Gastroesophageal sphincter (tissue), 4 donors: ENCODE measurements around the gene RGCC. TPM values are rescaled to one million over a fixed set of nuclear protein-coding genes. Genes with fewer than 3 reads are reported as not detected.
"Not testable (repeated sequence)": the region's sequence is repeated elsewhere in the genome, so short reads cannot be mapped to it uniquely, and the experiment has no call there.

Source experiments
- ATAC-seq: fragments of 150-250 bp; one replicate; pipeline ENCODE4 v1.9.1; 2016; ENCODE audit warnings: mild to moderate bottlenecking, moderate library complexity
- H3K27ac ChIP-seq, 4 donors: fragments of 200-600 bp; sonication (generic) in 3 of 4; 1 replicate in 3 of 4; 2 replicates in 1 of 4; pipeline ENCODE4 v1.5.1; 2016 to 2019
- H3K27me3 ChIP-seq: fragments of 200-600 bp; sonication (generic); one replicate; pipeline ENCODE4 v1.5.1; 2019
- H3K36me3 ChIP-seq, 2 donors: fragments of 200-600 bp; sonication (generic); one replicate each; pipeline ENCODE4 v1.5.1; 2019; ENCODE audit warnings: control low read depth in 1 of 2
- H3K4me1 ChIP-seq, 3 donors: fragments of 200-600 bp; sonication (generic); 1 replicate in 2 of 3; 2 replicates in 1 of 3; pipeline ENCODE4 v1.5.1; 2016 to 2019; ENCODE audit warnings: control low read depth in 2 of 3
- H3K4me3 ChIP-seq, 2 donors: fragments of 200-600 bp; sonication (generic); one replicate each; pipeline ENCODE4 v1.5.1; 2019; ENCODE audit warnings: mild to moderate bottlenecking in 1 of 2, moderate library complexity in 1 of 2
- H3K9me3 ChIP-seq, 3 donors: fragments of 200-600 bp; sonication (generic); one replicate each; pipeline ENCODE4 v1.5.1; 2017 to 2019; ENCODE audit warnings: control low read depth in 2 of 3
- EP300 ChIP-seq: sonication (generic); formaldehyde crosslinking; IDR thresholded peaks from one replicate; pipeline ENCODE4 v1.6.1; 2017; ENCODE audit warnings: antibody characterized with exemption, mild to moderate bottlenecking
- POLR2A ChIP-seq, 2 donors: fragments of 450-650 bp; IDR thresholded peaks; one replicate each; pipeline ENCODE4 v1.6.1; 2017; ENCODE audit warnings: antibody characterized with exemption in 2 of 2, mild to moderate bottlenecking in 2 of 2, moderate library complexity in 1 of 2
- POLR2AphosphoS5 ChIP-seq: sonication (generic); formaldehyde crosslinking; IDR thresholded peaks from one replicate; pipeline ENCODE4 v1.6.1; 2017; ENCODE audit warnings: antibody characterized with exemption
- WGBS, 2 donors: methylation state at CpG; one replicate each; pipeline ENCODE4 v1.1.5; 2018; ENCODE audit warnings: low coverage in 1 of 2; 5-methylcytosine and 5-hydroxymethylcytosine counted together
- total RNA-seq, 4 donors: library from RNA; depleted of rRNA; stranded (reverse); fragments of >200 nt; gene quantifications; one replicate each; pipeline ENCODE4 v1.1.0, GENCODE V29; 2016
- TF ChIP-seq, protein P1 (sequence below), 4 experiments: fragments of 200-600 bp in 2 of 4; fragments of 450-650 bp in 2 of 4; sonication (generic) in 1 of 4; IDR thresholded peaks; one replicate each; pipeline ENCODE4 v1.5.1; 2017 to 2019; ENCODE audit warnings: antibody characterized with exemption in 4 of 4, mild to moderate bottlenecking in 2 of 4, moderate library complexity in 2 of 4

The RGCC gene
- total RNA-seq, 4 donors from 2014 or later: 40.5 to 97.6 (median 59.9) TPM

DNA sequence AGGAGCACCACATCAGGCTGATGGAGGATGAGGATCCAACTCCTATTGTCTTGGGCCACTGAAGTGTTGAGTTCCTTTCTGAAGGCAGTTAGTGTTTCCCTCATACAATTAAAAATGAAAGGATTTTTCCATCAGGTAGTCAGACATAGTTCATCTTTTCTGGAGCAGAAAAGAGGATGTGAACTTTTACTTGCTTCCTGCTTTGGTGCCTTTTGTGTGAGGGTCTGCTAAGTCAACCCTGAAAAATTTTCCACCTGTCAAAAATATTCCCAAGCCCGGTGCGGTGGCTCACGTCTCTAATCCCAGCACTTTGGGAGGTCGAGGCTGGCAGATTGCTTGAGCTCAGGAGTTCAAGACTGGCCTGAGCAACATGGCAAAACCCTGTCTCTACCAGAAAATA, 43.9 kb downstream of the RGCC start:
- Histone ChIP-seq H3K9me3 (peaks cover 0 to 12% (median 0%) of the 10 kb centered on the region in 3 donors), H3K4me1 (peaks cover 0 to 8% (median 0%) of the 10 kb centered on the region in 3 donors), H3K4me3 (no peak overlapping the region), H3K27ac (no peak overlapping the region), H3K27me3 (no peaks in the 10 kb centered on the region), H3K36me3 (no peaks in the 10 kb centered on the region)
- TF ChIP-seq, protein P1, sequence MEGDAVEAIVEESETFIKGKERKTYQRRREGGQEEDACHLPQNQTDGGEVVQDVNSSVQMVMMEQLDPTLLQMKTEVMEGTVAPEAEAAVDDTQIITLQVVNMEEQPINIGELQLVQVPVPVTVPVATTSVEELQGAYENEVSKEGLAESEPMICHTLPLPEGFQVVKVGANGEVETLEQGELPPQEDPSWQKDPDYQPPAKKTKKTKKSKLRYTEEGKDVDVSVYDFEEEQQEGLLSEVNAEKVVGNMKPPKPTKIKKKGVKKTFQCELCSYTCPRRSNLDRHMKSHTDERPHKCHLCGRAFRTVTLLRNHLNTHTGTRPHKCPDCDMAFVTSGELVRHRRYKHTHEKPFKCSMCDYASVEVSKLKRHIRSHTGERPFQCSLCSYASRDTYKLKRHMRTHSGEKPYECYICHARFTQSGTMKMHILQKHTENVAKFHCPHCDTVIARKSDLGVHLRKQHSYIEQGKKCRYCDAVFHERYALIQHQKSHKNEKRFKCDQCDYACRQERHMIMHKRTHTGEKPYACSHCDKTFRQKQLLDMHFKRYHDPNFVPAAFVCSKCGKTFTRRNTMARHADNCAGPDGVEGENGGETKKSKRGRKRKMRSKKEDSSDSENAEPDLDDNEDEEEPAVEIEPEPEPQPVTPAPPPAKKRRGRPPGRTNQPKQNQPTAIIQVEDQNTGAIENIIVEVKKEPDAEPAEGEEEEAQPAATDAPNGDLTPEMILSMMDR (IDR thresholded peaks at IDR 0.05): no peak
- TF ChIP-seq POLR2A (IDR thresholded peaks at IDR 0.05): no peak
- no peak for TF ChIP-seq EP300
- TF ChIP-seq POLR2AphosphoS5: no peak
- ATAC-seq: no peak
- WGBS, 2 donors: 80% methylated on average over 1 of the region's 4 CpGs; no CpG with 5 or more reads in 1 of the 2 donors

DNA sequence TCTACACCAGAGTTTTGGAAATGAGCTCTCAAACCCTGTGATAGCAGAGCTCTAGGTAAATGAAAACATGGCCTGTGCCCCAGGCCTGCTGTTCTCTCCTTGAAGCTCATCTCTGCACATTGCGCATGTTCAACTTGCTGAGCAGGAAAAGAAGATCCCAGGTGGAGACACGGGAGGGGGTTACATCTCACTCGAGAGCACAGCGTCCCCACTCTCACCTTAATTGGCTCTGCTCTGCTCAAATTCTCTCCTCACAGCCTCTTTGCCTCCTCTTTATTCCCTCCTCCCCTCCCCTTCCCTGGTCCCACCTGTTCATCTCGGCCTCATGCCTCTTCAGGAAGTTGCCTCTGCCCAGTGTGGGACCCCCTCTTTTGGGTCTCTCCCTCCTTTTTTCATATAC, 44.7 kb downstream of the RGCC start:
- Histone ChIP-seq H3K27ac (no peak overlapping the region), H3K9me3 (peaks cover 0 to 12% (median 0%) of the 10 kb centered on the region in 3 donors), H3K27me3 (no peaks in the 10 kb centered on the region), H3K36me3 (no peaks in the 10 kb centered on the region), H3K4me1 (peaks cover 0 to under 1% (median 0%) of the 10 kb centered on the region in 3 donors), H3K4me3 (no peak overlapping the region)
- ATAC-seq: no peak
- no peak for TF ChIP-seq EP300
- 82 to 86% methylated on average over 4 to 5 of the region's 5 CpGs for WGBS, 2 donors

DNA sequence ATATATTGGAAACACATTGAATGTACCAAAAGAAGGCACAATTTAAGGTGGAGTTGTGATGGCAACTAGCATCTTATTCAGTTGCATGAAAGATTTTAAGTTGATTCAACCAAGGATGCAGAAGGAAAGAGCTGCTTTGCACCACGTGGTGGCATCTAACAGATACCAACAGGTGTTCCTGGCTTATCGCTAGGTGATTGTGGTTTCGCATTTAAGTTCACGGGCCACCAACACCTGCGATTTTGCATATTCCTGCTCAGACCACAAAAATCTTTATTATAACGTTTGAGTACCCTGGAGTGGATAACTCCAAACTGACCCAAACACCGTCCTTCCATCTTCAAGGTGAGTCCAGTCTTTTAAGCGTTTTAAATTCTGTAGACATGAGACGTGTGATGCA, 45.3 kb downstream of the RGCC start:
- ATAC-seq: no peak
- WGBS, 2 donors: 92 to 93% methylated on average over 2 to 9 of the region's 9 CpGs
- TF ChIP-seq, protein P1 (IDR thresholded peaks at IDR 0.05): no peak
- no peak for TF ChIP-seq POLR2AphosphoS5

DNA sequence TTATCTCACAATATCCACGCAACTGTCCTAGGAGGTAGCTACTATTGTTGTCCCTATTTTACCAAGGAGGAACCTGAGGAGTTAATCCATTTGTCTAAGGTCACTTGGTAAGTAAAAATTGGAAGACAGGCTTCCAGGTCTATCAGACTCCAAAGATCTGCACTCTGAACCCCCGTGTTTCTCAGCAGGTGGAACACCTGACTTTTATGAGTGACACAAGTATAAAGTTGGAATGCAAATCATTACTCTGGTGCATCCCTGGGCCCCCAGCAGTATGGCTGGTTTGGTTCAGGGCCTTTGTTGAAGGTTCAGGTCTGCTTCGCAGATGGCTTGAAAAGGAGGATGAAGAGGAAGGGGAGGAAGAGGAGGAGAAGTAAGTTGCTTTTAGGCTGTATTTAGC, 46.0 kb downstream of the RGCC start:
- Histone ChIP-seq H3K27ac (no peak overlapping the region), H3K4me3 (no peak overlapping the region), H3K27me3 (no peaks in the 10 kb centered on the region), H3K4me1 (no peaks in the 10 kb centered on the region), H3K9me3 (peaks cover 0 to 12% (median 0%) of the 10 kb centered on the region in 3 donors), H3K36me3 (no peaks in the 10 kb centered on the region)
- ATAC-seq: no peak
- TF ChIP-seq POLR2AphosphoS5 (no peak), POLR2A (IDR thresholded peaks at IDR 0.05) (no peak), EP300 (no peak)
- TF ChIP-seq, protein P1 (IDR thresholded peaks at IDR 0.05): no peak
- 100% methylated on average over 1 to 2 of the region's 3 CpGs for WGBS, 2 donors

More for the DNA sequence above, 45.3 kb downstream of the RGCC start:
- peaks cover 0 to 12% (median 0%) of the 10 kb centered on the region in 3 donors for H3K9me3 ChIP-seq
- no peaks in the 10 kb centered on the region for H3K27me3 ChIP-seq
- H3K36me3 ChIP-seq: no peaks in the 10 kb centered on the region
- H3K4me3 ChIP-seq: no peak overlapping the region
- H3K4me1 ChIP-seq: no peaks in the 10 kb centered on the region
- no peak overlapping the region for H3K27ac ChIP-seq

DNA sequence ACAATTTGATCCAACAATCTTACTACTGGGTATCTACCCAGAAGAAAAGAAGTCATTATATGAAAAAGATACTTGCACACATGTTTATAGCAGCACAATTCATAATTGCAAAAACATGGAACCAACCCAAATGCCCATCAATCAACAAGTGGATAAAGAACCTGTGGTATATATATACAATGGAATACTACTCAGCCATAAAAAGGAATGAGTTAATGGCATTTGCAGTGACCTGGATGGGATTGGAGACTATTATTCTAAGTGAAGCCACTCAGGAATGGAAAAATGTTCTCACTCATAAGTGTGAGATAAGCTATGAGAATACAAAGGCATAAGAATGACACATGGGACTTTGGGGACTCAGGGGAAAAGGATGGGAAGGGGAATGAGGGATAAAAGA, 47.3 kb downstream of the RGCC start:
- not testable (repeated sequence) for H3K4me3 ChIP-seq, ATAC-seq, H3K27me3 ChIP-seq, H3K4me1 ChIP-seq, H3K27ac ChIP-seq, H3K36me3 ChIP-seq
- H3K9me3 ChIP-seq: peaks cover 0 to 12% (median 0%) of the 10 kb centered on the region in 3 donors

DNA sequence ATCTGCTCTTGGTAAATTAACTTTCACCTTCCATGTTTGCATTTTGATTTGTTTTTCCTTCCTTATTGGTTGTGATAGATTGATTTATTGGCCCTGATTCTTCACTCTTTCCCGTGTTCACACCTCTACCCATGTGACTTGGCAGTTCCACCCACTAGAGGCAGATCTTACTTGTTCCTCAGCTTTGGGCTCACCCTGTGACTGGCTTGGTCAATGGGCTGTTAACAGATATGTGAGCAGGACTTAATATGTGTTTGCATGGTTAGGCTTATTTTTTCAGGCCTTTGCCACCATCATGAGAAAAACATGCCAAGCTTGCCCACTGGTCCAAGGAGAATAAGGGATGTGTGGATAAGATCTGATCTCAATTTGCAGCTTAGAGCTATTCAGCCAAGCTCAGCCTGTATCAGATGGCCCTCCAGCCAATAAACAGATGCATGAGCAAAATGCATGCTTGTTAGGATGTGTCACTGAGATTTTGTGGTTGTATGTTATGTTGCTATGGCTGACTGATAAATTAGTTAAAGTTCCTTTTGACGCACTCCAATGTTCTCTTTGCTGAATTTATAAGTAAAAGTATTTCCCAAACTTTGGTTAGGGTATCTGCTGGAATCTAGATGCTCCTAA, 48.0 kb downstream of the RGCC start:
- 68 to 83% methylated on average over 2 of the region's 2 CpGs for WGBS, 2 donors
- Histone ChIP-seq H3K27ac (no peak overlapping the region), H3K9me3 (peaks cover 0 to 12% (median 0%) of the 10 kb centered on the region in 3 donors), H3K4me3 (no peak overlapping the region), H3K4me1 (no peaks in the 10 kb centered on the region), H3K27me3 (no peaks in the 10 kb centered on the region), H3K36me3 (no peaks in the 10 kb centered on the region)
- no peak for ATAC-seq
- TF ChIP-seq, protein P1 (IDR thresholded peaks at IDR 0.05): no peak
- TF ChIP-seq EP300 (no peak), POLR2AphosphoS5 (no peak), POLR2A (IDR thresholded peaks at IDR 0.05) (no peak)
